ENCODE results near the gene PDXP. TPM values are rescaled to one million over a fixed set of nuclear protein-coding genes. Genes with fewer than 3 reads are reported as not detected.

The PDXP gene
- polyA plus RNA-seq, 1 experiment: 24.0 TPM

DNA sequence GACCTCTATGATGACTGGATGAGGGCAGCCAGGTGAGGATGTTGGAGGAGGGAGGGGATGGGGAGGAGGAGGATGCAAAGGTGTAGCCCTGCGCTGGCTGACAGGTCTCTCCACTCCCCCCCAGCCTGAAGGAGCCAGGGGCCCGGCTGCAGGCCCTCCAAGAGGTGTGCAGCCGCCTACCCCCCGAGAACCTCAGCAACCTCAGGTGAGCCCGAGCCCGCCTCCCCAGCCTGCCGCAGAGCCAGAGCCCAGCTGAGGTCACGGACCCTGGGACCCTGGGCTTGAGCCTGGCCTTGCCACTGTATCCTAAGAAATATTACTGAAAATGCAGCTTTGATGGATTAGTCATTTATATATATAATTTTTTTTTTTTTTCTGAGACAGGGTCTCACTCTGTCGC is 11.2 kb upstream of the PDXP start:
- no peaks in the 10 kb centered on the region for H3K27me3 ChIP-seq (ENCODE audit: control insufficient read depth, insufficient read depth, low read length)
- H3K4me3 ChIP-seq (ENCODE audit: low read depth, low read length): no peak overlapping the region
- TF ChIP-seq, protein P1, sequence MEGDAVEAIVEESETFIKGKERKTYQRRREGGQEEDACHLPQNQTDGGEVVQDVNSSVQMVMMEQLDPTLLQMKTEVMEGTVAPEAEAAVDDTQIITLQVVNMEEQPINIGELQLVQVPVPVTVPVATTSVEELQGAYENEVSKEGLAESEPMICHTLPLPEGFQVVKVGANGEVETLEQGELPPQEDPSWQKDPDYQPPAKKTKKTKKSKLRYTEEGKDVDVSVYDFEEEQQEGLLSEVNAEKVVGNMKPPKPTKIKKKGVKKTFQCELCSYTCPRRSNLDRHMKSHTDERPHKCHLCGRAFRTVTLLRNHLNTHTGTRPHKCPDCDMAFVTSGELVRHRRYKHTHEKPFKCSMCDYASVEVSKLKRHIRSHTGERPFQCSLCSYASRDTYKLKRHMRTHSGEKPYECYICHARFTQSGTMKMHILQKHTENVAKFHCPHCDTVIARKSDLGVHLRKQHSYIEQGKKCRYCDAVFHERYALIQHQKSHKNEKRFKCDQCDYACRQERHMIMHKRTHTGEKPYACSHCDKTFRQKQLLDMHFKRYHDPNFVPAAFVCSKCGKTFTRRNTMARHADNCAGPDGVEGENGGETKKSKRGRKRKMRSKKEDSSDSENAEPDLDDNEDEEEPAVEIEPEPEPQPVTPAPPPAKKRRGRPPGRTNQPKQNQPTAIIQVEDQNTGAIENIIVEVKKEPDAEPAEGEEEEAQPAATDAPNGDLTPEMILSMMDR (IDR thresholded peaks at IDR 0.05; ENCODE audit: insufficient read depth, low read depth, low read length): no peak
- DNase-seq (ENCODE audit: low read depth): no peak
- ChIA-PET POLR2A (no interaction called here), CTCF (interaction anchor here (0.6 to 12.3 kb wide), 3 partner anchors 33 to 321 kb away, joined by 3 to 265 read pairs (median 3); partner anchors contain the start of genes LGALS1 and NOL12)
- H3K36me3 ChIP-seq (ENCODE audit: control insufficient read depth, insufficient read depth, low read length): peaks cover 47% of the 10 kb centered on the region

DNA sequence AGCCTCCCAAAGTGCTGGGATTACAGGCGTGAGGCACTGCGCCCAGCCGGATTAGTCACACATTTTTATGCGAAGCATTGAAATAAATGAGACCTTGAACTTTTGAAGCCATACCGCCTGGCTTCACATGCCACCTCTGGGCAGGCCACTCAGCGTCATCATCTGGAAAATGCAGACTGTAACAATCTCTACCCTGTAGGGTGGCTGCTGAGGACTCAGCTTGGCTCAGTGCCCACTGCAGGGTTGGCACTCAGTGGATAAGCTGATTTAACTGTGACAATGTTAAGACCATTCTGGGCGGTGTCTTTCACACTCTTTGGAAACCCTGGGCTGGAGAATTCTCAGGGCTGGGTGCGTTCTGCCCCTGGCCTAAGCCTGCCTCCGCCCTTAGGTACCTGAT is 10.6 kb upstream of the PDXP start:
- ChIA-PET POLR2A (no interaction called here), CTCF (interaction anchor here (0.6 to 12.3 kb wide), 4 partner anchors 11 to 321 kb away, joined by 3 to 265 read pairs (median 3); partner anchors contain the start of genes LGALS1, NOL12 and PDXP)
- Histone ChIP-seq H3K36me3 (ENCODE audit: control insufficient read depth, insufficient read depth, low read length) (peaks cover 45% of the 10 kb centered on the region), H3K4me3 (ENCODE audit: low read depth, low read length) (no peak overlapping the region), H3K27me3 (ENCODE audit: control insufficient read depth, insufficient read depth, low read length) (no peaks in the 10 kb centered on the region)
- no peak for DNase-seq (ENCODE audit: low read depth)
- TF ChIP-seq, protein P1 (IDR thresholded peaks at IDR 0.05; ENCODE audit: insufficient read depth, low read depth, low read length): no peak

DNA sequence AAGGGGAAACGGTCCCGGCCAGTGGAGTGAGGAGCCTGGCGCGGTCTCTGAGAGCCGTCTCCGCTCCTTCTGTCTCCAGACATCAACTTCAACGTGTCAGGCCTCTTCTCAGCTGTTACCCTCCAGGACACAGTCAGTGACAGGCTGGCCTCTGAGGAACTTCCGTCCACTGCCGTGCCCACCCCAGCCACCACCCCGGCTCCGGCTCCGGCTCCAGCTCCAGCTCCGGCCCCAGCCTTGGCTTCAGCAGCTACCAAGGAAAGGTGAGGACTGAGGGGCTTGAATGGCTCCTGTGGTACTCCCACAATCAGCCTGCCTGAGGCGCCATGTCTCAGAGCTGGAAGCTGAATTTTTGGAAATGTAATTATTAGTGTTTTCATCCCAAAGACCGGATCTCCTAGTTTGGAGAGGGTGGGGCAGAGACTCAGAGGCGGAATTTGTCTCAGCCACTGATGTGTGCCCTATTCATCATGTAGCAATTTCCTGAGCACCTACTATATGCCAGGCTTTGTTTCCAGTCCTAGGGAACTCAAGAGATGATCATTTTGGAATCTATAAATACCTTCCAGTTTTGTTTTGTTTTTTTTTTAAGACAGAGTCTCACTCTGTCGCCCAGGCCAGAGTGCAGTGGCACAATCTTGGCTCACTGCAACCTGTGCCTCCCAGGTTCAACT is 7.9 kb upstream of the PDXP start:
- TF ChIP-seq, protein P1 (IDR thresholded peaks at IDR 0.05; ENCODE audit: insufficient read depth, low read depth, low read length): no peak
- no peak for DNase-seq (ENCODE audit: low read depth)
- no peak overlapping the region for H3K4me3 ChIP-seq (ENCODE audit: low read depth, low read length)
- peaks cover 43% of the 10 kb centered on the region for H3K36me3 ChIP-seq (ENCODE audit: control insufficient read depth, insufficient read depth, low read length)
- ChIA-PET POLR2A (no interaction called here), CTCF (interaction anchor here (1.0 to 12.3 kb wide), 3 partner anchors 9 to 141 kb away, joined by 4 to 265 read pairs (median 20); partner anchors contain the start of genes LGALS1 and NOL12)
- no peaks in the 10 kb centered on the region for H3K27me3 ChIP-seq (ENCODE audit: control insufficient read depth, insufficient read depth, low read length)

DNA sequence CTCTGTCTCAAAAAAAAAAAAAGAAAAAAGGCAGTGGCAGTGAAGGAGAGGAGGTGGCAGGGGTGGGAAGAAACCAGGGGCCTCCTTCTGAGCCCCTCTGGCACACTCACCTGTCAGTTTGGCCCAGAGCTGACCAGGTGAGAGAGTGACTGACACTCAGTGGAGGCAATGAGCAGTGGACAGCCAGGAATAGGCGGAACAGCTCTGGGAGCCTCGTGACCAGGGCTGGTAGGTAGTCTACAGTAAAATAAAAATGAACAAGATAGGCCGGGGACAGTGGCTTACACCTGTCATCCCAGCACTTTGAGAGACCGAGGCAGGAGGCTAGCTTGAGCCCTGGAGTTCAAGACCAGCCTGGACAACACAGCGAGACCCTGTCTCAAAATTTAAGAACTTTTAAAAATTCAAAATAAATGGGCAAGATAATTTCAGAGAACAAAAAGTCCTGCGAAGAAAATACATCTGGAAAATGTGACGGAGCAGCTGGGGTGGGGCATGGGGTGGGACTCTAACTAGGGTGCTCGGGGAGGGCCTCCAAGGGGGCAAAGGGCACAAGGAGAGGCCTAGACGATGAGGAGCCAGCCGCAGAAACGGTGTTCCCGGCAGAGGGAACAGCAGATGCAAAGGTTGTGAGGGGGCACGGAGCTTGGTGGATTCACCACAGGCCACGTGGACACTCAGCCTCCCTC is 3.8 kb upstream of the PDXP start:
- ChIA-PET CTCF (interaction anchor here (1.4 to 9.5 kb wide), 2 partner anchors 13 to 27 kb away, joined by 3 to 122 read pairs; no protein-coding TSS in a partner anchor), POLR2A (interaction anchor here (0.6 kb wide), 1 partner anchor 136 kb away, joined by 3 read pairs; the partner anchor contains the start of gene CARD10)
- no peak for DNase-seq (ENCODE audit: low read depth)

More for the DNA sequence above, 3.8 kb upstream of the PDXP start:
- TF ChIP-seq, protein P1 (IDR thresholded peaks at IDR 0.05; ENCODE audit: insufficient read depth, low read depth, low read length): no peak
- H3K27me3 ChIP-seq (ENCODE audit: control insufficient read depth, insufficient read depth, low read length): no peaks in the 10 kb centered on the region
- no peak overlapping the region for H3K4me3 ChIP-seq (ENCODE audit: low read depth, low read length)
- H3K36me3 ChIP-seq (ENCODE audit: control insufficient read depth, insufficient read depth, low read length): peaks cover 27% of the 10 kb centered on the region

Data from BJ (cell line).